ENCODE data around the gene ACOT12.

ACOT12 gene

DNA sequence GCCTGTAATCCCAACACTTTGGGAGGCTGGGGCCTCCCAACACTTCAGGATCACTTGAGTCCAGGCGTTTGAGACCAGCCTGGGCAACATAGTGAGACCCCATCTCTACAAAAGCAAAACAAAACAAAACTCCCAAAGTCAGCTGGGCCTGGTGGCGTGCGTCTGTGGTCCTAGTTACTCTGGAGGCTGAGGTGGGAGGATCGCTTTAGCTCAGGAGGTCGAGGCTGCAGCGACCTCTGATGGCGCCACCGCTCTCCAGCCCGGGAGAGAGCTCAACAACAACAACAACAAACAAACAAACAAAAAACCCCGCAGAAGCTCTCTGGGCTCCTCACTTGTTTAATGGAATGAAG, 528 bp downstream of the ACOT12 start:
- TF ChIP-seq, protein P1, sequence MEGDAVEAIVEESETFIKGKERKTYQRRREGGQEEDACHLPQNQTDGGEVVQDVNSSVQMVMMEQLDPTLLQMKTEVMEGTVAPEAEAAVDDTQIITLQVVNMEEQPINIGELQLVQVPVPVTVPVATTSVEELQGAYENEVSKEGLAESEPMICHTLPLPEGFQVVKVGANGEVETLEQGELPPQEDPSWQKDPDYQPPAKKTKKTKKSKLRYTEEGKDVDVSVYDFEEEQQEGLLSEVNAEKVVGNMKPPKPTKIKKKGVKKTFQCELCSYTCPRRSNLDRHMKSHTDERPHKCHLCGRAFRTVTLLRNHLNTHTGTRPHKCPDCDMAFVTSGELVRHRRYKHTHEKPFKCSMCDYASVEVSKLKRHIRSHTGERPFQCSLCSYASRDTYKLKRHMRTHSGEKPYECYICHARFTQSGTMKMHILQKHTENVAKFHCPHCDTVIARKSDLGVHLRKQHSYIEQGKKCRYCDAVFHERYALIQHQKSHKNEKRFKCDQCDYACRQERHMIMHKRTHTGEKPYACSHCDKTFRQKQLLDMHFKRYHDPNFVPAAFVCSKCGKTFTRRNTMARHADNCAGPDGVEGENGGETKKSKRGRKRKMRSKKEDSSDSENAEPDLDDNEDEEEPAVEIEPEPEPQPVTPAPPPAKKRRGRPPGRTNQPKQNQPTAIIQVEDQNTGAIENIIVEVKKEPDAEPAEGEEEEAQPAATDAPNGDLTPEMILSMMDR (IDR thresholded peaks at IDR 0.05; ENCODE audit: control insufficient read depth, insufficient read depth, low read depth, low read length, missing control alignments) = no peak
- no peak for DNase-seq (ENCODE audit: low read depth)
- H3K4me3 ChIP-seq (ENCODE audit: control insufficient read depth, low read depth, low read length) = peak overlapping the region; percentile 43

DNA sequence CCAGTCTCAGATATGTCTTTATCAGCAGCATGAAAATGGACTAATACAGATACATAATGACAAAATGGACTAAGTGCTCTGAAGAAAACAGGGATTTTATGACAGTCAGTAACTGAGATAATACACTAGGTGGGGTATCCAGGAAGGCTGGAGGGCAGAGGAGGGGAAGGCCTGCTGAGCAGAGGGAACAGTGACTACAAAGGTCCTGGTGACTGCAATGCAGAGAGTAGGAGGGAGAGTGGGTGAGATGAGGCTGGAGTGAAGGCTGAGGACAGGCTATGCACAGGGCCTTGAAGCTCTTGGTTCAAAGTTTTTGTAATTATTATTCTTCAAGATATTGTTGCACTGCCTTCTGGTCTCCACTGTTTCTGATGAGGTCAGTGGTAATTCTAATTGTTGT, 4.9 kb downstream of the ACOT12 start:
- no peak overlapping the region for H3K4me3 ChIP-seq (ENCODE audit: control insufficient read depth, low read depth, low read length)
- TF ChIP-seq, protein P1 (IDR thresholded peaks at IDR 0.05; ENCODE audit: control insufficient read depth, insufficient read depth, low read depth, low read length, missing control alignments) = no peak
- no peak for DNase-seq (ENCODE audit: low read depth)

DNA sequence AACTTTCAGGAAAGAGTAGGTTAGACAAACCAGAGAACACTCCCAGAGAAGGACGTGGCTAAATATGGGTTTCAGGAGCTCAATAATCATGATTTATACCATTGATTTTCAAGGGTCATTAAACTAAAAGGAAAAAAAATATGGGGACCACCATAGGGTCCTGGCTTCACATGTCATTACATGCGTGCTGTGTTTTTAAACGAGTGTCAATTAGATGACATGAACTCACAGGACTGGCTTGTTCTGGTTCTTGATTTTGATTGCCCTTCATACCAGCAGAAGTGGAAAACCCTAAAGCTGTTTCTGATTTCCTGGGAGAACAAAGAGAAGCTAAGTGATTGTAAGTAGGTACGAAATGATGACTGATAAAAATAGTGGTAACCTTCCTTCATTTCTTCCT, 5.8 kb downstream of the ACOT12 start:
- TF ChIP-seq, protein P1 (IDR thresholded peaks at IDR 0.05; ENCODE audit: control insufficient read depth, insufficient read depth, low read depth, low read length, missing control alignments) = no peak
- H3K4me3 ChIP-seq (ENCODE audit: control insufficient read depth, low read depth, low read length) = no peak overlapping the region
- DNase-seq (ENCODE audit: low read depth) = no peak

DNA sequence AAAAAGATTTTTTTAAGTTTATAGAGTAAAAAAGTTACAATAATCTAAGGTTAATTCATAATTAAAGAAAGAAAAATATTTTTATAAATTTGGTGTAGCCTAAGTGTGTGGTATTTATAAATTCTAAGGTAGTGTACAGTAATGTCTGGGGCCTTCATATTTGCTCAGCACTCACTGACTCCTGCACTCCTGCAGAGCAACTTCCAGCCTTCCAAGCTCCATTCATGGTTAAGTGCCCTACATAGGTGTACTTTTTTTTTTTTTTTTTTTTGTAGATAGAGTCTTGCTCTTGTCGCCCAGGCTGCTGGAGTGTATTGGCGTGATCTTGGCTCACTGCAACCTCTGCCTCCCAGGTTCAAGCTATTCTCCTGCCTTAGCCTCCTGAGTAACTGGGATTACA, 10.1 kb downstream of the ACOT12 start:
- DNase-seq (ENCODE audit: low read depth) = no peak
- TF ChIP-seq, protein P1 (IDR thresholded peaks at IDR 0.05; ENCODE audit: control insufficient read depth, insufficient read depth, low read depth, low read length, missing control alignments) = no peak
- H3K4me3 ChIP-seq (ENCODE audit: control insufficient read depth, low read depth, low read length) = no peak overlapping the region

DNA sequence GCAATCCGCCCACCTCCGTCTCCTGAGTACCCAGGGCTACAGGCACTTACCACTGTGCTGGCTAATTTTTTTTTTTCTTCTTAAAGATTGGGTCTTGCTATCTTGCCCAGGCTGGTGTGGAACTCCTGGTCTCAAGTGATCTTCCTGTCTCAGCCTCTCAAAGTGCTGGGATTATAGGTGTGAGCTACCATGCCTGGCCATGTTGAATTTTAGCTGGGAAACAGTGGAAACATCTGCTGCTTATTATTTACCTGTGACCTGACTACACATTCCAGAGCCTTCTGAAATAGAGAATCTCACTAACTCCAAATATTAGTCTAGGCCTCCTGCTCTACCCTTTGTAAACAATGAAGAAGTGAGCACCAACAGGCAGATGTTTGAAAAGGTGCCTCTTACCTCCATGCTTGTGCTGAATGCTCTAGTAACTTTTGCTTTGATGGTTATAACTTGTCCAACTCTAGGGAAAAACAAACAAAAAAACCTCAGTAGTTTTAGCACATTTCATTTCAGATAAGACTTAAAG, 22.5 kb downstream of the ACOT12 start:
- no peak for DNase-seq (ENCODE audit: low read depth)
- TF ChIP-seq, protein P1 (IDR thresholded peaks at IDR 0.05; ENCODE audit: control insufficient read depth, insufficient read depth, low read depth, low read length, missing control alignments) = no peak
- no peak overlapping the region for H3K4me3 ChIP-seq (ENCODE audit: control insufficient read depth, low read depth, low read length)

DNA sequence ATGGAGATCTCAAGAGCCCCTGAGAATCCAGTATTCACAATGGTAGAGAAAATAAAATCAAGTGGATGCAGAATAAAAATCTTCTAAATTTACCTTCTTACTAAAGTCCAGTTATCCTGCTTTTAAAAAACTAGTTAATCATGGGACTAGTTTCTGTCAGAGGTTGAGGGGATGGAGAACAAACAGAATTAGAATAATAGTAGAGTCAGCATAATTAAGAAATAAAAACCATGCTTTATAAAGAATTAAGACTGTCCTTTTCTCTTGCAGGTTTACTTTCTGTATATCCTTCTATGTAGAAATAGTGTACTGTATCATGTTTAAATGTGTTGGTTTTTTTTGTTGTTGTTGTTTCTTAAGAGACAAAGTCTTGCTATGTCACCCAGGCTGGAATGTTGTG, 23.0 kb downstream of the ACOT12 start:
- DNase-seq (ENCODE audit: low read depth) = no peak
- H3K4me3 ChIP-seq (ENCODE audit: control insufficient read depth, low read depth, low read length) = no peak overlapping the region
- TF ChIP-seq, protein P1 (IDR thresholded peaks at IDR 0.05; ENCODE audit: control insufficient read depth, insufficient read depth, low read depth, low read length, missing control alignments) = no peak

DNA sequence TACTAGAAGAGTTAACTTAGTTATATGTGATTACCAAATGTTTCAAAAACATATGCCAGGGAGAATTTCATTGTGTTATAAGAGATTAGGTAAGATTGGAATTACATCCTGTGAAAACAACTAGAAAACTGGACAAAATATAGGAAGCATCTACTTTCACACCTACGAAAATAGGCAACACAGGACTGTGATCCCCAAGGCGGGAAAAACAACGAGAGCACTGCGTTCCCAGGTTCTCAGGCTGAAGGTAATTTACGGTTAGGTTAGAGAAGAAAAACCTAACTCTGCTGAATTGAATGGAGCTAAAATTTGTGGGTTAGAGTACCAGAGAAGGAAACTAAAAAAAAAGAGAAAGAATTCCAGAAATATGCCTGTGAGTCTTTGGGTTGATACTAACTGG, 28.4 kb downstream of the ACOT12 start:
- no peak for DNase-seq (ENCODE audit: low read depth)
- TF ChIP-seq, protein P1 (IDR thresholded peaks at IDR 0.05; ENCODE audit: control insufficient read depth, insufficient read depth, low read depth, low read length, missing control alignments) = no peak
- H3K4me3 ChIP-seq (ENCODE audit: control insufficient read depth, low read depth, low read length) = no peak overlapping the region
